K562 (cell line): ENCODE measurements around the gene CHST10. TPM values are rescaled to one million over a fixed set of nuclear protein-coding genes. Genes with fewer than 3 reads are reported as not detected.

Experiments
- ATAC-seq: fragments of 200-7000 bp; cut with Tn5 transposase; 3 replicates; pipeline ENCODE4 v1.9.1; 2020; ENCODE audit warnings: moderate library complexity
- BruUV-seq: library from RNA; stranded (reverse); fragments of 400-500 nt; replicated peaks from 2 replicates; lab custom pipeline; 2021; lab: Mats Ljungman, UMichigan
- CTCF ChIA-PET: fragments of 300-600 bp; formaldehyde crosslinking; extraction: SDS; loops from one replicate; lab custom pipeline; 2021; ENCODE audit warnings: low intra/inter-chr PET ratio; lab: Yijun Ruan, JAX
- POLR2A ChIA-PET: fragments of 300-600, 350-650 bp; sonication (Branson Sonifier 250); formaldehyde crosslinking; extraction: SDS; loops from one replicate; lab custom pipeline; 2021; ENCODE audit warnings: antibody characterized with exemption, inconsistent platforms; lab: Yijun Ruan, JAX
- DNase-seq, 4 experiments: peaks; one replicate each; pipeline versions ENCODE4 v3.0.0 to v3.0.0-alpha.2; 2011 to 2018; ENCODE audit warnings: low spot score in 3 of 4, mixed read lengths in 3 of 4; ENCODE audit errors: extremely low read depth in 1 of 4
- FAIRE-seq: peaks from 2 replicates; lab custom pipeline; 2011; peaks lifted over from hg19 to GRCh38; lab: Jason Lieb, UNC
- H2AFZ ChIP-seq: 2 replicates; pipeline ENCODE4 v1.6.0; 2011; ENCODE audit warnings: low read depth, low read length, control low read depth, inconsistent platforms
- H3K27ac ChIP-seq: fragments of 200-600 bp; 3 replicates; pipeline ENCODE4 v1.8.0; 2011; ENCODE audit warnings: low read depth, mild to moderate bottlenecking, control low read depth, inconsistent platforms, low read length, moderate library complexity, mixed read lengths; ENCODE audit errors: extremely low read depth
- H3K27me3 ChIP-seq, 2 experiments: fragments of 300-600 bp in 1 of 2; 2 replicates in 1 of 2; 3 replicates in 1 of 2; pipeline versions ENCODE4 v1.6.0 to v1.8.0; 2011; ENCODE audit warnings: inconsistent platforms in 2 of 2, low read length in 2 of 2, mild to moderate bottlenecking in 1 of 2, mixed read lengths in 1 of 2, moderate library complexity in 1 of 2; ENCODE audit not compliant: control insufficient read depth in 2 of 2, insufficient read depth in 2 of 2
- H3K36me3 ChIP-seq: fragments of 300-600 bp; 3 replicates; pipeline ENCODE4 v1.8.0; 2011; ENCODE audit warnings: mild to moderate bottlenecking, low read length, inconsistent platforms; ENCODE audit not compliant: control insufficient read depth, insufficient read depth
- H3K4me1 ChIP-seq, 2 experiments: fragments of 200-600 bp in 1 of 2; replicated peaks in 1 of 2; 2 replicates in 1 of 2; 3 replicates in 1 of 2; pipeline versions ENCODE4 v1.5.1 to v1.8.0; 2011; ENCODE audit warnings: inconsistent platforms in 2 of 2, low read length in 2 of 2, mild to moderate bottlenecking in 1 of 2, mixed read lengths in 1 of 2, moderate library complexity in 1 of 2; ENCODE audit not compliant: control insufficient read depth in 2 of 2, insufficient read depth in 2 of 2
- H3K4me2 ChIP-seq: 2 replicates; pipeline ENCODE4 v1.6.1; 2011; ENCODE audit warnings: low read length, control low read depth, inconsistent platforms, mixed read lengths; ENCODE audit not compliant: insufficient read depth
- H3K4me3 ChIP-seq: fragments of 200-600 bp; sonication (generic), shearing (Covaris generic); 2 replicates; pipeline ENCODE4 v1.5.1; 2016; ENCODE audit warnings: control low read depth, inconsistent platforms
- H3K79me2 ChIP-seq: fragments of 200-600 bp; 3 replicates; pipeline ENCODE4 v1.8.0; 2011; ENCODE audit warnings: low read length, inconsistent platforms; ENCODE audit not compliant: control insufficient read depth, insufficient read depth
- H3K9ac ChIP-seq, 2 experiments: 2 replicates each; pipeline versions ENCODE4 v1.6.0 to v1.6.1; 2011; ENCODE audit warnings: low read depth in 2 of 2, low read length in 2 of 2, control low read depth in 1 of 2, inconsistent platforms in 1 of 2, mild to moderate bottlenecking in 1 of 2, mixed read lengths in 1 of 2; ENCODE audit not compliant: insufficient read depth in 1 of 2
- H3K9me1 ChIP-seq: one replicate; pipeline ENCODE4 v1.6.0; 2011; ENCODE audit warnings: inconsistent platforms, mild to moderate bottlenecking, low read length, moderate library complexity; ENCODE audit not compliant: control insufficient read depth, insufficient read depth
- H3K9me3 ChIP-seq: replicated peaks from 2 replicates; pipeline ENCODE4 v1.5.1; 2011; ENCODE audit warnings: low read depth, low read length, inconsistent platforms; ENCODE audit not compliant: control insufficient read depth, insufficient read depth
- H4K20me1 ChIP-seq: replicated peaks from 2 replicates; pipeline ENCODE4 v1.6.1; 2011; ENCODE audit warnings: low read length, inconsistent platforms, mixed read lengths; ENCODE audit not compliant: control insufficient read depth, insufficient read depth
- CC2D1A ChIP-seq: fragments of 450-650 bp; IDR thresholded peaks from 2 replicates; pipeline ENCODE4 v1.6.1; 2017; ENCODE audit warnings: mild to moderate bottlenecking
- DPF2 ChIP-seq: fragments of 450-650 bp; IDR thresholded peaks from 2 replicates; pipeline ENCODE4 v1.6.1; 2016
- E2F3 ChIP-seq: fragments of 250-450 bp; sonication (Bioruptor Pico); IDR thresholded peaks from 2 replicates; pipeline ENCODE4 v1.4.0; 2020; ENCODE audit warnings: mild to moderate bottlenecking
- FOXA3 ChIP-seq, 2 experiments: fragments of 450-650 bp in 1 of 2; sonication (generic) in 1 of 2; formaldehyde crosslinking; IDR thresholded peaks in 1 of 2; conservative IDR thresholded peaks in 1 of 2; 2 replicates each; pipeline versions ENCODE4 v1.4.0 to v1.8.0; 2020 to 2022; ENCODE audit warnings: mild to moderate bottlenecking in 2 of 2, missing genetic modification reagents in 1 of 2
- FOXO4 ChIP-seq: fragments of 450-650 bp; formaldehyde crosslinking; IDR thresholded peaks from 2 replicates; pipeline ENCODE4 v1.4.0; 2020; ENCODE audit warnings: mild to moderate bottlenecking, moderate library complexity
- GTF2E2 ChIP-seq: fragments of 200-800 bp; sonication (Bioruptor generic); IDR thresholded peaks from 2 replicates; pipeline ENCODE4 v1.6.1; 2016; ENCODE audit warnings: missing genetic modification characterization, missing compliant biosample characterization
- PHF21A ChIP-seq: fragments of 450-650 bp; IDR thresholded peaks from 2 replicates; pipeline ENCODE4 v1.6.1; 2017; ENCODE audit warnings: low read depth, borderline replicate concordance
- RBM14 ChIP-seq: fragments of 200-400 bp; formaldehyde crosslinking; IDR thresholded peaks from 2 replicates; pipeline ENCODE4 v1.6.1; 2018; ENCODE audit warnings: low read depth, mild to moderate bottlenecking, low read length, moderate library complexity, borderline replicate concordance; ENCODE audit not compliant: insufficient read depth
- SRF ChIP-seq, 2 experiments: fragments of 250-450, 450-650 bp in 1 of 2; sonication (Bioruptor Pico) in 1 of 2; sonication (generic) in 1 of 2; formaldehyde crosslinking; IDR thresholded peaks; 2 replicates each; pipeline versions ENCODE4 v1.5.0 to v1.5.1; 2020 to 2022; ENCODE audit warnings: mild to moderate bottlenecking in 1 of 2, missing genetic modification reagents in 1 of 2
- U2AF2 ChIP-seq: fragments of 200-400 bp; formaldehyde crosslinking; optimal IDR thresholded peaks from 2 replicates; pipeline ENCODE3; 2017; ENCODE audit warnings: low read depth, mild to moderate bottlenecking, low read length
- XRCC5 ChIP-seq: fragments of 200-400 bp; formaldehyde crosslinking; IDR thresholded peaks from 2 replicates; pipeline ENCODE4 v1.6.1; 2017; ENCODE audit warnings: low read depth, mild to moderate bottlenecking, low read length
- ZFP30 ChIP-seq: fragments of 250-450 bp; sonication (Bioruptor Pico); IDR thresholded peaks from 2 replicates; pipeline ENCODE4 v1.8.0; 2022; ENCODE audit warnings: moderate library complexity, mild to moderate bottlenecking, inconsistent platforms, borderline replicate concordance
- WGBS: fragments of 100-300 bp; shearing (Covaris generic); methylation state at CpG from one replicate; pipeline ENCODE4 v1.1.6; 2016; ENCODE audit warnings: low coverage, mixed read lengths; ENCODE audit not compliant: insufficient coverage; ENCODE audit errors: missing lambda C conversion rate; 5-methylcytosine and 5-hydroxymethylcytosine counted together
- in situ Hi-C: fragments of 300-500 bp; cut with MboI; formaldehyde crosslinking; loops from 4 replicates; pipeline ENCODE4 v1.15.0; 2018; ENCODE audit warnings: inconsistent platforms, mixed read lengths
- intact Hi-C: fragments of 100-400 bp; cut with micrococcal nuclease; formaldehyde crosslinking; loops from 2 replicates; pipeline ENCODE4 v1.14.2; 2022
- polyA plus RNA-seq, 8 experiments: library from polyadenylated mRNA; depleted of rRNA in 4 of 8; stranded (reverse) in 5 of 8; unstranded in 3 of 8; fragments of >200 nt; fragmentation: Nextera tagmentation in 2 of 8; fragmentation: Illumina TruSeq in 1 of 8; extraction: Ambion mirVana in 2 of 8; extraction: Trizol in 1 of 8; gene quantifications; 2 replicates each; pipeline versions ENCODE4 v1.2.1 to v1.2.3, GENCODE V29; 2011 to 2014; ENCODE audit warnings: inconsistent platforms in 1 of 8, missing spikeins in 1 of 8
- total RNA-seq, 7 experiments: library from RNA; depleted of rRNA in 6 of 7; stranded (reverse); fragments of >200 nt in 6 of 7; fragmentation: Illumina TruSeq in 2 of 7; extraction: Trizol in 2 of 7; gene quantifications; 2 replicates each; pipeline versions ENCODE4 v1.2.1 to v1.2.3, GENCODE V29; 2011 to 2021; ENCODE audit warnings: low replicate concordance in 1 of 7
- TF ChIP-seq, protein P1 (sequence below): IDR thresholded peaks from 3 replicates; pipeline ENCODE4 v1.6.1; 2011; ENCODE audit warnings: borderline replicate concordance, mild to moderate bottlenecking; ENCODE audit not compliant: insufficient read length, insufficient read depth

CHST10 gene
- total and polyA plus RNA-seq, 9 of the 15 experiments (the other 6 are each of a cell fraction or from before 2014, with no cell fraction given): 1.3 to 30.9 (median 19.3) TPM

DNA sequence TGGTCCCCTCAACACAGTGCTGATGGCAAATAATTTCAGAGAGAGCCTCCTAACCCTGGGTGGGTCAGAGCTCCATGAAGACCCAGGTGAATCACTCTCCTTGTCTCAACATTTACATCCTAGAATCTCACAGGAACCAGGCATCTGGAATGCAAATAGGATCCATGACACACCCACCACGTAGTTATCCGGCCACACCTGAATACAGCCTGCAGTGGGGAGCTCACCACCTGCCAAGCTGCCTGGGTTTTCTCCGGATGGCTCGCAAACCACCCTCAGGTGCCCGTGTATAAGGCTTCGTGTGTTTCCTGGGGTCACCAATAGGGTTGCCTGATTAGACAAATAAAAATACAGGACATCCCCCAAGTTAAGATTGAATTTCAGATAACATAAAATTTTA lies 9.9 kb downstream of the CHST10 start (continued):
- TF ChIP-seq ZFP30: no peak

DNA sequence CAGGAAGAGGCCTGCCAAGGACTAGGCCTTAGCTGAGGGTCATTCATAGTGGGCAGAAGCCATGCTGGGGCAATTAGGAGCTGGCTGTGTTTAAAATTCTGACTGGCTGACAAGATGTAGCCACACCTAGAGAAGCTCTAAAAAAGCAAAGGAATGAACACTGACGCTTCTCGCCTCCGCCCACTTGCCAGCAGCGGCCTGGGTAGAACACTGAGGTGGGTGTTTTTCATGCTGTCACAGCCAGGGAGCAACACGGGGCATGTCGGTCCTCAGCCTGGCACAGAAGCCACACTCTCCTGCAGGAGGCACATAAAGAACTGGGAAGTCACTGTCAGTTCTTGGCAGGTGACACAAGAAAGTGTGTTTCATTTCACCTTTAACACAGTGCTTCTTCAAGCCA lies 10.4 kb downstream of the CHST10 start:
- no peaks in the 10 kb centered on the region for H3K9me3 ChIP-seq
- H4K20me1 ChIP-seq: peaks cover 9% of the 10 kb centered on the region; the same call in 1 of the 2 replicates
- DNase-seq (no peak), FAIRE-seq (no peak), ATAC-seq (no peak)
- H3K4me2 ChIP-seq: no peak overlapping the region
- intact Hi-C loops (no loop called here), in situ Hi-C loops (no loop called here)
- no peaks in the 10 kb centered on the region for H3K27me3 ChIP-seq
- H3K79me2 ChIP-seq: 0 out of 3 replicates have a peak, but pooled peaks cover 5% of the 10 kb centered on the region
- no peak overlapping the region for H3K4me3 ChIP-seq
- no TSS peak for BruUV-seq
- H3K9ac ChIP-seq: no peak overlapping the region
- TF ChIP-seq, protein P1, sequence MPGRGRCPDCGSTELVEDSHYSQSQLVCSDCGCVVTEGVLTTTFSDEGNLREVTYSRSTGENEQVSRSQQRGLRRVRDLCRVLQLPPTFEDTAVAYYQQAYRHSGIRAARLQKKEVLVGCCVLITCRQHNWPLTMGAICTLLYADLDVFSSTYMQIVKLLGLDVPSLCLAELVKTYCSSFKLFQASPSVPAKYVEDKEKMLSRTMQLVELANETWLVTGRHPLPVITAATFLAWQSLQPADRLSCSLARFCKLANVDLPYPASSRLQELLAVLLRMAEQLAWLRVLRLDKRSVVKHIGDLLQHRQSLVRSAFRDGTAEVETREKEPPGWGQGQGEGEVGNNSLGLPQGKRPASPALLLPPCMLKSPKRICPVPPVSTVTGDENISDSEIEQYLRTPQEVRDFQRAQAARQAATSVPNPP: no peak
- TF ChIP-seq FOXA3 (CRISPR knock-in tag; conservative IDR thresholded peaks at IDR 0.05 in 1 of 2, IDR thresholded peaks at IDR 0.05 in 1 of 2): no peak
- no peak for TF ChIP-seq RBM14
- no peak for TF ChIP-seq GTF2E2
- TF ChIP-seq PHF21A: no peak
- no peak for TF ChIP-seq XRCC5
- no peak for TF ChIP-seq DPF2
- TF ChIP-seq SRF (CRISPR knock-in tag; IDR thresholded peaks at IDR 0.05): no peak
- no peak for TF ChIP-seq E2F3
- TF ChIP-seq FOXO4 (CRISPR knock-in tag): no peak
- TF ChIP-seq U2AF2: no peak
- TF ChIP-seq CC2D1A: no peak
- H2AFZ ChIP-seq: no peak overlapping the region
- WGBS: 100% methylated on average over 6 of the region's 6 CpGs
- ChIA-PET CTCF (no interaction called here), POLR2A (interaction anchor here (0.7 to 1.9 kb wide), 3 partner anchors 10 to 1961 kb away, joined by 4 to 12 read pairs (median 4); partner anchors contain the start of gene CHST10)
- peaks cover 6% of the 10 kb centered on the region for H3K9me1 ChIP-seq
- H3K36me3 ChIP-seq: peaks cover 61% of the 10 kb centered on the region
- peaks cover 0 to 4% of the 10 kb centered on the region in 2 experiments; a peak in 2 of 5 replicates for H3K4me1 ChIP-seq
- no peak overlapping the region for H3K27ac ChIP-seq
